Left hindlimb (tissue), 1 donor: ENCODE measurements around the gene MVD.

Experiments used
- DNase-seq: peaks from one replicate; pipeline ENCODE4 v3.0.0-alpha.2; 2018

MVD gene

DNA sequence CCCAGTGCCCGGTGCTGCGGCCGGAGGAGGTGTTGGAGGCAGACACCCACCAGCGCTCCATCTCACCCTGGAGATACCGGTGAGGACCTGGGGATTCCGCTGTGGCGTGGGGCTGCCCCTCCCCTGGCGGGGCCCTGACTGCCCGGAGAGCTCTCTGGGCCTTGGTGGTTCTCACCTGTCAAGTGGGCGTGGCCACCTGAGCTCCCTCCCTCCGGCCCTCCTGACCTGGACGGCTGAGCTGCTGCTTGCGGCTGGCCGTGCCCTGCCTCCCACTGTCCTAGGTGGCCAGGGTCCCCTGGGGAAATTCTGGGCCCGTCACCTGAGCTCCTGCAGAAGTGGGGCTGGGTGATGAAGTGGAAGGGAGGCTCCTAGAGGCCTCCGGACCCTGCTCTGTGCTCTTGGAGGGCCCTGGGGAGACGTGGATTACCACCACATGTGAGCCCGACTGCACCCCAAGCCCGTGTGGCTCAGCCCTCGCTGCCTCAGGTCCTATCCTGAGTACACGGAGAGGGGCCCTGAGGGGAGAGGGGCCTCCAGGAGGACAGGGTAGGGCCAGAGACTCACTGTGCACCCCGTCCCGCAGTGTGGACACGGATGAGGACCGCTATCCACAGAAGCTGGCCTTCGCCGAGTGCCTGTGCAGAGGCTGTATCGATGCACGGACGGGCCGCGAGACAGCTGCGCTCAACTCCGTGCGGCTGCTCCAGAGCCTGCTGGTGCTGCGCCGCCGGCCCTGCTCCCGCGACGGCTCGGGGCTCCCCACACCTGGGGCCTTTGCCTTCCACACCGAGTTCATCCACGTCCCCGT lies 23.5 kb downstream of the MVD start:
- DNase-seq, result no peak

DNA sequence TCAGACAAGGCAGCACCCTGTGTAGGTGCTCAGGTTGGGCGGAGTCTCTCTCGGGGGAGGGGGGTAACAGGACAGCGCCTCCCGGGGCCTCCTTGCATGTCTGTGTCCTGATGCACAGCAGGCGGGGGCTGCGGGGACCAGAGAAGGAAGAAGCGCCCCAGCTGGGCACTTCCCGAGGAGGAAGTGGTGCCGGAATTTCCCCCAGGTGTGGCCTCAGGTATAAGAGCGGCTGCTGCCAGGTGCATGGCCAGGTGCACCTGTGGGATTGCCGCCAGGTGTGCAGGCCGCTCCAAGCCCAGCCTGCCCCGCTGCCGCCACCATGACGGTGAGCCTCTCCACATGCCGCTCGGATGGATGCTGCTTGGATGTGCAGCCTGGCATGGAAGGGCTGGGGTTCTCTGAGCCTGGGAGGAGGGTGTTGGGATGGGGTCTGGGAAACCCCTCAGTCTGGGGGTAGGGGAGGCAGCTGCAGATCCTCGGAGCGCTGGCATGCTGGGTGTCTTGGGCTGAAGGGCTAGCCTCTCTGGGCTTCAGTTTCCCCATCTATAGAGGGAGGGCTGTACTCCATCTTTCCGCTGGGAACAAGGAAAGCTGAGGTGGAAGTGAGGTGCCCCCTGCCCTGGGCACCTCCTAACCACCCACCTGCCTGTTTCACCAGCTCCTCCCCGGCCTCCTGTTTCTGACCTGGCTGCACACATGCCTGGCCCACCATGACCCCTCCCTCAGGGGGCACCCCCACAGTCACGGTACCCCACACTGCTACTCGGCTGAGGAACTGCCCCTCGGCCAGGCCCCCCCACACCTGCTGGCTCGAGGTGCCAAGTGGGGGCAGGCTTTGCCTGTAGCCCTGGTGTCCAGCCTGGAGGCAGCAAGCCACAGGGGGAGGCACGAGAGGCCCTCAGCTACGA lies 24.3 kb downstream of the MVD start, which contains the start of gene IL17C:
IL17C (plus strand) TSS at position 250 of the 908 bp plus-strand sequence; CDS start at position 320, 70 bp downstream.
- no peak for DNase-seq

DNA sequence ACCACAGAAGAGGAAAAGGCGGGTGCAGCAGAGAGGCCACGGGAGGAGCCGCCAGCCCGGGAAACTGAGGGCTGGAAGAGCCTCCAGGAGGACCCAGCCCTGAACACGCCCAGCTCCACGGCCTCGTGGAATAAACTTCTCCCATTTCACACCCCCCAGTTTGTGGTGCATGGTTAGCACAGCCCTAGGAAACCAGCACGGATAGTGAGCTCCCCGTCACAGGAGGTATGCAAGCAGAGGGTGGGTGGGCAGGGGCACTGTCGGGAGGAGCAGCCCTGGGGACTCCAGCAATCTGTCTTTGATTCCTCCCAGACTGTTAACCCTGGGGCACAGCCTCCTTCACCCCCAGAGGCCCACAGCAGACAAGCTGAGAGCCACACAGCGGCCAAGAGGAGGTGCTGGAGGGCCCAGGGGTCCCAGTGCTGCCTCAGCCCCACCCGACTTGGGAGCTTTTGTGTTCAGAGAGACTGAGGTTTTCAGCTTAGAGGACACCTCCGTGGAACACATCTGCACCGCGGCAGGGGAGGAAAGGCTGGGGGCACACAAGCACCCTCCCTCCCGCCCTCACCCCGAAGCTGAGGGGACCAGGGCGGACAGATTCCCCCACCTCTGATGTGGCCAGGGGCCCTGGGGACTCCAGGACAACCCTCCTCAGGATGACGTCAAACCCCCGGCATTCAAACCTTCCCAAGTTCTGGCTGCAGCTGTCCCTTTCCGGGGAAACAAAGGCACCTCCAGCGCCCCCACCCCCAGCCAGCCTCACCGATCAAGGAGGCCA lies 26.2 kb downstream of the MVD start:
- no peak for DNase-seq

DNA sequence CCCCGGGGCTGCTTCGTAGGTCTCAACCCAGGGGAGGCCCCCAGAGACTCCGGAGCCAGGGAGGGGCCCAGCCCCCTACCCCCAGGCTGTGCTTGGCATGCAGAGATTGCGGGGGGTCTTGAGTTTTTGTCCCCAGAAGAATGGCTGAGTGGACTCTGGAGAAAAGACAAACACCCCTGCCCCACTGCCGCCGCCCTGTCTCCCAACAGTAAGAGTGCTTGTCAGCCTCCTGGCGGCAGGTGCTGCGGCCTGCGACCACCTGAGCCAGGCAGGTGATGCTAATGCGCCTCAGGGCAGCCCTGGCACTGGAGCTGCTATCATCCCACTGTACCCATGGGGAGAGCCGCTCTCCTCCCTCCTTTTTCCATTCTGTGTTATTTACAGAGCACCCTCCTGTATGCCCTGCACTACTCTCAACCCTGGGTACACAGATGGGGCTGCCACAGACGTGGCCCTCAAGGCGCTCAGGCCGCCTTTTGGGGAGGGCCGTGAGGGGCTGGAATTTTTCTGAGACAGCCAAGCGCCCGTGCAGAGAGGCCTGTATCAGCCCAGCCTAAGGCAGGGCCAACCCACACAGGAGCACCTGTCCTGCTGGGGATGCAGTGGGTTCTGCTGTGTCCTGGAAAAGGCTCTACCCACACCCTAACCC lies 27.1 kb downstream of the MVD start:
- DNase-seq, result no peak

DNA sequence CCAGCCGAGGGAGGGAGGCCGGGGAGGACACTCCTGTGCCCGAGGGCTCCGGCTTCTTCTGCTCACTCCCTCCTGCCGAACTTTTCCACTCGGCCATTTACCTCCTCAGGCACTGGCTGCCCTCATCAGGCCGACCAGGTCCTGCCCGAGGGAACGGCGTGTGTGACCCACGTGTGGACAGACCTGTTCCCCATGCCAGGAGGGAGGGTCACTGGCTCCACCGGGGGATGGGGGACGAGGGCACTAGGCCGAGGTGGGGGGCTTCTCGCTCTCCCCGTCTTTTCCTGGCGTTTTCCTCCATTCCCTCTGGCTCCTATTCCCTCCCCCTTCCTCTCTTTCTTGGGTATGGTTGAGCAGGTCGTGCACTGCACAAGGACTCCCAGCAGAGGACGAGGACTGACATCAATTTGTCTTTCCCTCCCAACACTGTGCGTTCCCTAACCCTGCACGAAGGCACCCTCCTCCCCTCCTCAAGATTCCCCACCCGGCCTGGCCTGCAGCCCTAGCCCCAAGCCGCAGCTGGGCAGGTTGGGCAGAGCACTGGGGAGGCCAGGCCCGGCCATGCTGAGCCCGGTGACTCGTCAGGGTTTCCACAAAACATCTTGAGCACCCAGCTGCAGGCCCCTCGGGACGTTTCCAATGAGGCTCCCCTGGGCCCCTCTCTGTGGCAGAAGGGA lies 27.8 kb downstream of the MVD start:
- DNase-seq, result no peak

DNA sequence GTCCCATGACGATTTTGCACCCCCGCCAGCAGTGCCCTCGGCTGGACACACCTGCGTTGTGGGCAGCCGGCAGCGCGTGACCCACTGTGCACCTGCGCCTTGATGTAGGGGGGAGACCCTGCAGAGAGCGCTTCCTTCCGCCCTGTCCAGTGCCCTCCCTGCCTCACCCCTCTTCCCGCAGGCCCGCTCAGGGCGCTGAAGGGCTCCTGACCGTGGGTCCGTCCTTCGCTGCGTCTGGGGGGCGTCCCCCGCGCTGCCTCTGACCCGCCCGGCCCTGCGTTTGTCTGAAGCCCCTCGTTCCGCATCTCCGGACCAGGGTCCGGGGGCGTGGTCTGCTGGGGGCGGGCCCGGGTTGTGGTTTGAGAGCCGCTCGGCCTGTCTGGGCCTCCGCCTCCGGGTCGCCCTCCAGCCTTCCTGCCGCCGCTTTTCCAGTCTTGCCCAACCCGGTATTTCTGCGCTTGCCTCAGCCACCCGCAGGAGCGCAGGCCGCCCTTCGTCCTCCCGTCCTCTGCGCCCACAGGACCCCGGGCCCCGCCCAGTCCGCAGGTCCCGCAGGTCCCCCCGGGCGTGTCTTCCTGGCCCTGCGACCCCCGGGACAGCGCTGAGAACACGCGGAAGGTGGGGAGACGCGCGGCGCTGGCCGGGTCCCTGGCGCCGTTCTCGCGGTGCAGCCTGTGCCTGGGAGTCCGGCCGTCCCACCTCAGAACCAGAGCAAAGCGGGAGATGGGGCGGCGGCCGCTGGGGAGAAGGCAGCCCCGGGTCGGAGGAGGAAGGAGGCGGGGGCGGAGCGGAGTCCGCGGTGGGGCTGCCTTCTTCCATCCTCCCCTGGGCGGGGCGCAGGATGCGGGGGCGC lies 28.5 kb downstream of the MVD start:
- peak; percentile 63 for DNase-seq

DNA sequence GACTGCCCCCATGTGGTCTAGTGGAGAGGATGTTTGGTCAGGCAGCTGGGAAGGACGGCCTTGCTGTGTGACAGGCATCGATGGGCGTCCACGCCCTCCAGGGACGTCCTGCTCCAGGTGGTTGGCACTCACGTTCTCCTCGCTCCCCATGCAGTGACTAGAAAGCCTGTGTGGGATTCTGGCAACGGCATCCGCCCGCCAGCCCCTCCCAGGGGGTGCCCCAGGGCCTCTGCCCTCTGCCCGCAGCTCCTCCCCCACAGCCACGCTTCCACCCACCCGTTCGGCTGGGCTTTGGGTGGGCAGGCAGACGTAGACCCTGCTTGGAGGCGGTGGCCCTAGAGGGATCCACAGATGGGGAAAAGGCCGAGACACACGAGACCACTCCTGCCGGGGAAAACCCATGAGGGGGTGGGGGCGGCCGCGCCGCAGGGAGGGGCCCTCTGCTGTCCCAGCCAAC lies 29.2 kb downstream of the MVD start:
- DNase-seq, result no peak

DNA sequence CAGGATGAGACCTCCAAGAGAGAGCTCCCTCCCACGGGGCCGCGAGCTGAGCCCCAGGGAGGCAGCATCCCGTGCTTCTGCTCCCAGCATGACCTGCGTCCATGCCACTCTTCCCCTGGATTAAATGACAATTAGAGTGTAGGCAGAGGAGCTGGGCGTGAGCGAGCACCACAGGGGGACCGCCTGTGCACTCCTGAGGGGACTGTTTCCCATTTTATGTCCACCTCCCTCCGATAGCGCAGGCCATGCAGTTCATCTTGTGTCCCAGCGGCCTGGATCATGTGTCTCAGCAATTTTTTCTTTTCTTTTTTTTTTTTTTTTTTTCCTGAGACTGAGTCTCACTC lies 30.3 kb downstream of the MVD start:
- DNase-seq, result no peak

DNA sequence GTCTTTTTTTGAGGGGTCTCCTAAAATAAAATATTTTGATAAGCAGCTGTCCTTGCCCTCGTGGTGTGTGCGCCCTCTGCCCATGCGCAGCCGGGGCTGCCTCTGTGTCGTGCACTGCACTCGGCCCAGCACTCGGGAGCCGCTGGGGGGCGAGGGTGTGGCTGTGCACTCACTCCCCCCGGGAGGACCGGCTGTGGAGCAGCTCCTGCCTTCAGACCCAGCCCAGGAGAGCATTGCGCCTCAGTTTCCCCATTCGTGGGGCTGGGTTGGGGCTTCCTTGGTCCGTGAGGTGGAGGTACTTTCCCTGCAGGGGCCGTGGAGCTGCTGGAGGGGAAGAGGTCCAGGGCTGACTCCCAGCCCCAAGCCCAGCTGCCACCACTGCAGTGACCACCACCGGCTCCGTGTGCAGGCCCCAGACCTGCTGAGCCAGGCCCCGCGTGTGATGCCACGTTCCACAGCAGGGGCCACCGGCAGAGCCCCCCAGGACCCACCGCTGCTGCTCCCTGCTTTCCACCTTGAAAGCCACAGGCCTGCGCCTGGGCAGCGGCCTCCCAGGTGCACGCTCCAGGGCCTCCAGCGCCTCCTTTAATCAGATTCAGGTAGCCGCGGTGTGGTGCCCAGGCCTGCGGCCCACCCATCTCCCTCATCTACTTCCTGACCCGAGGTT lies 30.8 kb downstream of the MVD start:
- no peak for DNase-seq

DNA sequence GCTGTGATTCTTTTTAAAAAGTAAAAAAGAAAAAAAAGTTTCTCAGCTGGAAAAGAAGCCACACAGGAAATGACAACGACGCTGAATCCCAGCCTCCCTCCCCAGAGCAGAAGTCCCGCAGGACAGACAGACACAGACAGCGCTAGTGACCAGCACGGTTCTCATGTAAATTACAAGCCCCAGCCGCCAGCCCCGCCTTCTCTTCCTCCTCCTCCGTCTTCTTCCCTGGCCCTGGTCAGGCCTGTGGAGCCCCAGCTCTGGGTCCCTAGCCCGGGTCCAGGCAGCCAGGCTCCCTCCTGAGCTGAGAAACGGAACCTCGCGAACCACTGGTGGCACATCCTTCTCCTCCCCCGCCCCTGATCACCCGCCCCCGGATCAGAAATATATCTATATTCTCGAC lies 31.5 kb downstream of the MVD start:
- no peak for DNase-seq

DNA sequence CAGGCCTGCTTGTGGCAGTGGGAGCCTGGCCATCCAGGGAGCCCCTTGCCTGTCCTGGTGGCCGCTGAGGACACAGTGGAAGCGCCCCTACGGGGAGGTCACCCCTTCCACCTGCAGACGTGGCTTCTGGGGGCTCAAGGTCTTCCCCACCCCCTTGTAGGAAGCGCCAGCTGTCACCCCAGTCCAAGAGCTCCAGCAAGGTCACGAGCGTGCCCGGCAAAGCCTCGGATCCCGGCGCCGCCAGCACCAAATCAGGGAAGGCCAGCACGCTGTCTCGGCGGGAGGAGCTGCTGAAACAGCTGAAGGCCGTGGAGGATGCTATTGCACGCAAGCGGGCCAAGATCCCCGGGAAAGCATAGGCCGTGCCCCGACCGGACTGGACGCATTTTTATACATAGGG lies 31.9 kb downstream of the MVD start:
- DNase-seq, result no peak

DNA sequence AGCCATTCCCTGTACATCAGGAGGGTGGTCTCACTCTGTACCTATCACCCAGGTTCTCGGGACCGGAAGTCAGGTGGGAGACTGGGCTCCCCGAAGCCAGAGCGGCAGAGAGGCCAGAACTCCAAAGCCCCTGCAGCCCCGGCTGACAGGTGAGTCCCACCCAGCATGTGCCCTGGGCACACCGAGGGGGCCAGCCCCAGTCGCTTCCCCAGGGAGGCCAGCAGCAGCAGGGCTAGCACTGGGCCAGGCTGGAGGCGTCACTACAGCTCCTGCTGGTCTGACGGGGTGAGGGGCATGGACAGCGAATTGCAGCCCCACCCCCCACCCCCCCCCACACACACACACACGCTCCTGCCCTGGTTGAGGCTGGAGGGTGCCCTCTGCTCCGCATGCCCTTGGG lies 32.5 kb downstream of the MVD start:
- no peak for DNase-seq

DNA sequence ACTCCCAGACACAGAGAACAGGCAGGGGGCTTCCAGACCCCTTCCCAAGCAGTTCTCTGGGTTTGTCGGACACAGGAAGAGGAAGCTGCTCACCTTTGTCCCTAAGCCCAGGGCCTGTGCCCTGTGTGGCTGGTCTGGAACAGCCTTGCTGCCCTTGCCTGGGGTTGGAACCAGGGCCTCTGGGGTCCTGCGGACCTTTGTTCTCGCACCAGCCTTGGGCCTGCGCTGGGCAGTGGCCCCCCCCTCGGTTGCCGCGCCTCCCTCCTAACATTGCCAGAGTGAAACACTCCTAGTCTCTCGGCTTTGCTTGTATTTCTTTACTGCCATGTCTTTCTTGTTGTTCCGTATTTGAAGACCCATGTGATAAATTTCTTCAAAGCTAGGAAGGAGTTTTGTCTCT lies 33.1 kb downstream of the MVD start:
- no peak for DNase-seq

DNA sequence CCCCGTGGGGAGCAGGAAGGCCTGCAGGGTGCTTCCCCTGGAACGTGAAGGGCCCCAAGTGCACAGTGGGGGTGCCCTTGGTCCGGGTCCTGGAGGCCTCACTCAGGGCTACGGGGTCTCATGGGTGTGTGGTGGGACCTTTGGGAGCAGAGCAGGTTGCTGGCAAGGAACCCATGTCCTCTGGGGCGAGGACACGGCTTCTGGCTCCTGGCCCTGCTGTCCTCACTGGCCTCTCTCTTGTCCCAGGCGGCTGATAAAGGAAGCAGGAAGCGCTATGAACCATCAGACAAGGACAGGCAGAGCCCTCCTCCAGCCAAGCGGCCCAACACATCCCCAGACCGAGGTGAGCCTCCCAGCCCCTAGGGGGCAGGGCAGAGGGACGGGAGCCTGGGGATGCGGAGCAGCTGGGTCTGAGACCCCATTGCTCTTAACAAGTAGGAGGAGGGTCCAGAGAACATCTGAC lies 34.3 kb downstream of the MVD start:
- no peak for DNase-seq

DNA sequence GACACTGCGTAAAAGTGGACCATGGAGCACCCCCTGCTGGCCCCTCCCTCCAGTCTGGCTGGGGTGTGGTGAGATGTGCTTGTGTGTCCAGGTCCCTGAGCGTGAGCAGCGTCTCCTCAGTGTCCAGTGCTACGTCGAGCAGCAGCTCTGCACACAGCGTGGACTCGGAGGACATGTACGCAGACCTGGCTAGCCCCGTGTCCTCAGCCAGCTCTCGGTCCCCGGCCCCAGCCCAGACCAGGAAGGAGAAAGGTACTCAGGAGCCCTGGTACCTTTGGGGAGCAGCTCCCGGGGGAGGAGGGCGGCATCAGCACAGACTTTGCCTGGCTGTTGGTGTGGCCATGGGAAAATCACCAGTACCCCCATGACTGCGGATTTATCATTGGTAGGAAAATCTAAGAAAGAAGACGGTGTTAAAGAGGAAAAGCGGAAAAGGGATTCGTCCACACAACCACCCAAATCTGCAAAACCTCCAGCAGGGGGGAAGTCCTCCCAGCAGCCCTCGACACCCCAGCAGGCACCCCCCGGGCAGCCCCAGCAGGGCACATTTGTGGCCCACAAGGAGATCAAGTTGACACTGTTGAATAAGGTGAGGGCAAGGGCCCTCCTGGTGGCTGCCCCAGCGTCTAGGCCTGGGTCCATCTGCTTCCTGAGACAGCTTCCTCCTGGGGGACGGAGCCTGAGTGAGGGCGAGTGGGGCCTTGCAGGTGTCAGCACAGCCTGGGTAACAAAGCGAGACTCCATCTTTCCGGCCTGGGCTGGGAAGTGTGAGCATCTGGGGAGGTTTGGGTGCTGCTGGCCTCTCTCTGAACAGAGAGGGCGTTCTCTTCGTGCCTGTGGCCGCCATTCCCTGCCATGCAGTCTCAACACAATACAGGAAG lies 35.1 kb downstream of the MVD start:
- no peak for DNase-seq

DNA sequence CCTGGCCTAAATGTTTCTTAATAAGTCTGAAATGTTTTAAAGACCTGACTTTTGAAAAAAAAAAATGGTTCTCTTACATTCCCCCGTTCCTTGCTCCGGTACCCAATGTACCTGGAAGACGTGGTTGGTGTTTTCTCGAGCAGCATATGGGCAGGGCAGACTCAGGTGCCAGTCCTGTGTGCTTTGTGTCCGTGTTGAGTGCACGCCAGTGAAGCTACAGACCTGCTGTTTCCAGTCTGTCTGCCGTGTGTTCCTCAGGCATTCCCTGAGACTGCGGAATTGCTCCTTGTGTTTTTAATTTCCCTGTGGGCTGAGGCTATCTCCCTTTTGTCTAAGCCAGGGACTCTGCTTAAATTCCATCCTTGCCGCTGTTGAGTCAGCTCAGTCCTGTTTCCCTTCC lies 36.2 kb downstream of the MVD start:
- DNase-seq, result no peak

DNA sequence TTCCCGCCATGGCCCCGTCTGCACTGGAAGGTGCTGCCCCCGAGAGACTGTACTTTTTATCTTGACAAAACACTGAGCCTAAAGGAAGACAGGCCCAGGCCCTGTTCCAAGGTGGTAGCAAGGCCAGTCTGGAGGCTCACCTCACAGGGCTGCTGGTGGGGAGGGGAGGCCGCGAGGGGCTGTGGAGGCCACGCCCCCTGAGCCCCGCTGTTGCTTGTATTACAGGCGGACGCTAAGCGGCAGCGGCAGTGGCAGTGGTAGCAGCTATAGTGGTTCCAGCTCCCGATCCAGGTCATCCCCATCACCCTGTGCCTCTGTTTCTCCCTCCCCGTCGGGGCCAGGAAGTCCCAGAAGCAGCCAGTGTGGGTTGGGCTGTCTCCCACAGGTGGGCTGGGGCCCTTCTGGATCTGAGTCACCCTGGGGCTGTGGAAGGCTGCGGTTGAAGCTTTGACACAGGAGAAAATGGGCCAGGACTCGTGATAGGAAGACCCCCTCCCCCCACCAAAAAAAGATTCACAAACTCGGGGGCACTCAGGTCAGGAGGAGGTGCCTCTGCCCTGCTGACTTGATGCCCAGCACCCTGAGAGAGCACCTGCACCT lies 37.8 kb downstream of the MVD start:
- no peak for DNase-seq

DNA sequence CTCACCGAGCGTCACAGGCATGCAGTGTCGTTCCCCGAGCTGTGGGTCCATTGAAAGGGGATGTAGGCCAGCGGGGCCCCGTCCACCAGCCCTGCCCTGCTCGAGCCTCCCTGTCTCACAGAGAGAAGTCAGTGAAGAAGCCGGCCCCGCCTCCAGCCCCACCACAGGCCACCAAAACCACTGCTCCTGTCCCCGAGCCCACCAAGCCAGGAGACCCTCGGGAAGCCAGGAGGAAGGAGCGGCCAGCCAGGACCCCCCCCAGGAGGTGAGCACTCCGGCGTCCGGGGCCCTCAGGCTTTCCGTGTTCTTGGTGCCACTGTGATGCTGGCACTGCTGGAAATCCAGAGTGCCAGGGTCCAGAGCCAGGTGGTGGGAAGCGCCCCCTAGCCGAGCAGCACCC lies 38.4 kb downstream of the MVD start:
- no peak for DNase-seq

DNA sequence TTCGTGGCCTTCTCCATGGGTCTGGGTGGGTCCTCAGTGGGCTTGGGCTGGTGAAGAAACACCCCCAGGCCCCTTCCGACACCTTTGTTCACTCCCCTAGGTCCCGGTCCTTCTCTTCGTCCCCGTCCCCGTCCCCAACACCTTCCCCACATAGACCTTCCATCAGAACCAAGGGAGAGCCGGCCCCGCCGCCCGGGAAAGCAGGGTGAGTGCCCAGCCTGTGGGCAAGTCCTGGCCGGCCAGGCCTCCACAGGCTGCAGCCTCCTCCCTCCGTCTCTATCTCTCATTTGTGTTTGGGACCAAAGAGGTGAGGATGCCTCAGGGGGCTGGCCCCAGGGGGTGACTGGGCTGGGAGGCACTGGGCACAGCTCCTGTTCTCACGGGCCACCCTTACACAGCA lies 39.0 kb downstream of the MVD start:
- DNase-seq, result no peak
